ENCODE measurements around the gene PARD3B.

- TF ChIP-seq, protein P1, sequence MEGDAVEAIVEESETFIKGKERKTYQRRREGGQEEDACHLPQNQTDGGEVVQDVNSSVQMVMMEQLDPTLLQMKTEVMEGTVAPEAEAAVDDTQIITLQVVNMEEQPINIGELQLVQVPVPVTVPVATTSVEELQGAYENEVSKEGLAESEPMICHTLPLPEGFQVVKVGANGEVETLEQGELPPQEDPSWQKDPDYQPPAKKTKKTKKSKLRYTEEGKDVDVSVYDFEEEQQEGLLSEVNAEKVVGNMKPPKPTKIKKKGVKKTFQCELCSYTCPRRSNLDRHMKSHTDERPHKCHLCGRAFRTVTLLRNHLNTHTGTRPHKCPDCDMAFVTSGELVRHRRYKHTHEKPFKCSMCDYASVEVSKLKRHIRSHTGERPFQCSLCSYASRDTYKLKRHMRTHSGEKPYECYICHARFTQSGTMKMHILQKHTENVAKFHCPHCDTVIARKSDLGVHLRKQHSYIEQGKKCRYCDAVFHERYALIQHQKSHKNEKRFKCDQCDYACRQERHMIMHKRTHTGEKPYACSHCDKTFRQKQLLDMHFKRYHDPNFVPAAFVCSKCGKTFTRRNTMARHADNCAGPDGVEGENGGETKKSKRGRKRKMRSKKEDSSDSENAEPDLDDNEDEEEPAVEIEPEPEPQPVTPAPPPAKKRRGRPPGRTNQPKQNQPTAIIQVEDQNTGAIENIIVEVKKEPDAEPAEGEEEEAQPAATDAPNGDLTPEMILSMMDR (IDR thresholded peaks at IDR 0.05) = no peak
- TF ChIP-seq POLR2A (IDR thresholded peaks at IDR 0.05) = no peak
Observed at GRCh38 chr2:205605638-205606304, 1060.5 kb downstream of the PARD3B start.
